ENCODE measurements around the gene GSTO1. TPM values are rescaled to one million over a fixed set of nuclear protein-coding genes. Genes with fewer than 3 reads are reported as not detected.

Gene GSTO1
- total RNA-seq, 1 donor from 2014 or later: 85.9 TPM

- H3K9me3 Mint-ChIP-seq: no peaks in the 10 kb centered on the region
- TF ChIP-seq CTCF (conservative IDR thresholded peaks at IDR 0.05): peak; percentile 44
- H3K27ac Mint-ChIP-seq (ENCODE audit: unreplicated experiment): no peak overlapping the region
- DNase-seq (ENCODE audit: low read depth, low spot score): peak; percentile 37
- H3K36me3 Mint-ChIP-seq (ENCODE audit: low read depth): no peaks in the 10 kb centered on the region
- peaks cover 22% of the 10 kb centered on the region for H3K27me3 Mint-ChIP-seq (ENCODE audit: low read depth)
- peaks cover 12% of the 10 kb centered on the region for H3K4me1 Mint-ChIP-seq
- H3K4me3 Mint-ChIP-seq: no peak overlapping the region
Observed at GRCh38 chr10:104297697-104298660, 43.3 kb downstream of the GSTO1 start.

GRCh38 chr10:104299031-104299904 is 44.6 kb downstream of the GSTO1 start:
- Mint-ChIP-seq H3K27me3 (ENCODE audit: low read depth) (peaks cover 22% of the 10 kb centered on the region), H3K4me3 (no peak overlapping the region), H3K4me1 (peaks cover 12% of the 10 kb centered on the region), H3K9me3 (peaks cover 6% of the 10 kb centered on the region), H3K27ac (ENCODE audit: unreplicated experiment) (peak overlapping the region; percentile 2), H3K36me3 (ENCODE audit: low read depth) (no peaks in the 10 kb centered on the region)
- DNase-seq (ENCODE audit: low read depth, low spot score): no peak
- TF ChIP-seq CTCF (conservative IDR thresholded peaks at IDR 0.05): no peak

GRCh38 chr10:104300002-104300735 is 45.5 kb downstream of the GSTO1 start:
- H3K27ac Mint-ChIP-seq (ENCODE audit: unreplicated experiment): peak overlapping the region; percentile 13
- no peak for TF ChIP-seq CTCF (conservative IDR thresholded peaks at IDR 0.05)
- peaks cover 17% of the 10 kb centered on the region for H3K27me3 Mint-ChIP-seq (ENCODE audit: low read depth)
- no peak for DNase-seq (ENCODE audit: low read depth, low spot score)
- H3K36me3 Mint-ChIP-seq (ENCODE audit: low read depth): no peaks in the 10 kb centered on the region
- H3K9me3 Mint-ChIP-seq: peaks cover 6% of the 10 kb centered on the region
- H3K4me1 Mint-ChIP-seq: peaks cover 12% of the 10 kb centered on the region
- no peak overlapping the region for H3K4me3 Mint-ChIP-seq

GRCh38 chr10:104300736-104301292 is 46.1 kb downstream of the GSTO1 start:
- Mint-ChIP-seq H3K36me3 (ENCODE audit: low read depth) (no peaks in the 10 kb centered on the region), H3K27me3 (ENCODE audit: low read depth) (peaks cover 13% of the 10 kb centered on the region), H3K4me1 (peaks cover 15% of the 10 kb centered on the region), H3K4me3 (no peak overlapping the region), H3K9me3 (peaks cover 6% of the 10 kb centered on the region), H3K27ac (ENCODE audit: unreplicated experiment) (no peak overlapping the region)
- no peak for DNase-seq (ENCODE audit: low read depth, low spot score)
- no peak for TF ChIP-seq CTCF (conservative IDR thresholded peaks at IDR 0.05)
